GM12892 (cell line): ENCODE data around the gene PLK1.

Experiments used
- POLR2A ChIP-seq: IDR thresholded peaks from 2 replicates; pipeline ENCODE4 v1.6.1; 2011; ENCODE audit warnings: low read depth, low read length, control low read depth
- POLR2AphosphoS5 ChIP-seq: IDR thresholded peaks from 2 replicates; pipeline ENCODE4 v1.6.1; 2011; ENCODE audit warnings: low read depth, low read length, control low read depth
- TAF1 ChIP-seq: IDR thresholded peaks from 2 replicates; pipeline ENCODE4 v1.6.1; 2011; ENCODE audit warnings: low read depth, mild to moderate bottlenecking, control low read depth, low read length, borderline replicate concordance

GRCh38 chr16:23695756-23696155 lies 17.1 kb downstream of the PLK1 start:
- TF ChIP-seq TAF1 (no peak), POLR2A (no peak), POLR2AphosphoS5 (no peak)
